ENCODE measurements around the gene DLST. TPM values are rescaled to one million over a fixed set of nuclear protein-coding genes. Genes with fewer than 3 reads are reported as not detected.

Gene DLST
- polyA plus RNA-seq, 2 of the 4 experiments (the other 2 are of a cell fraction) = 102 to 129 TPM

GRCh38 chr14:74863274-74863673 lies 18.4 kb upstream of the DLST start:
- no peak overlapping the region for H3K27ac ChIP-seq
- DNase-seq (ENCODE audit: low read depth in 1 of 2, low spot score in 1 of 2) (no peak), FAIRE-seq (no peak), ATAC-seq (no peak)
- ChIA-PET POLR2A (no interaction called here), CTCF (interaction anchor here (0.9 to 20.9 kb wide), 8 partner anchors 9 to 254 kb away, joined by 3 to 339 read pairs (median 5); partner anchors contain the start of genes DLST and PROX2)
- no peaks in the 10 kb centered on the region for H3K9me3 ChIP-seq
- no peaks in the 10 kb centered on the region for H3K4me1 ChIP-seq
- no peak overlapping the region for H3K4me2 ChIP-seq
- no peak overlapping the region for H3K4me3 ChIP-seq
- 71% methylated on average over 6 of the region's 9 CpGs for WGBS (ENCODE audit: missing lambda C conversion rate)
- TF ChIP-seq POLR2A (IDR thresholded peaks at IDR 0.05; ENCODE audit: low read length) (no peak), BCL3 (IDR thresholded peaks at IDR 0.05) (no peak), TFCP2L1 (CRISPR knock-in tag; IDR thresholded peaks at IDR 0.05) (no peak), MAFK (IDR thresholded peaks at IDR 0.05; ENCODE audit: partially characterized antibody) (no peak), ELK1 (IDR thresholded peaks at IDR 0.05; ENCODE audit: low read depth, low read length) (no peak), CBX8 (IDR thresholded peaks at IDR 0.05) (no peak), CBX2 (IDR thresholded peaks at IDR 0.05; ENCODE audit: borderline replicate concordance, low read depth) (no peak), FOXS1 (CRISPR knock-in tag; IDR thresholded peaks at IDR 0.05) (no peak), PHF8 (IDR thresholded peaks at IDR 0.05; ENCODE audit: borderline replicate concordance, low read depth) (no peak), ATOH8 (CRISPR knock-in tag; IDR thresholded peaks at IDR 0.05; ENCODE audit: low read depth) (no peak), MAZ (IDR thresholded peaks at IDR 0.05; ENCODE audit: borderline replicate concordance, low read depth, low read length) (no peak), HMGXB4 (CRISPR knock-in tag; IDR thresholded peaks at IDR 0.05; ENCODE audit: borderline replicate concordance) (no peak), FOSL2 (IDR thresholded peaks at IDR 0.05) (no peak), FOSL2 (CRISPR knock-in tag; IDR thresholded peaks at IDR 0.05) (no peak), CTCF (IDR thresholded peaks at IDR 0.05) (no peak), E2F6 (IDR thresholded peaks at IDR 0.05; ENCODE audit: borderline replicate concordance, low read depth) (no peak), FOSB (CRISPR knock-in tag; IDR thresholded peaks at IDR 0.05) (no peak), ESRRA (IDR thresholded peaks at IDR 0.05; ENCODE audit: borderline replicate concordance, low read length) (no peak), RARB (CRISPR knock-in tag; IDR thresholded peaks at IDR 0.05) (no peak), HOXB5 (CRISPR knock-in tag; IDR thresholded peaks at IDR 0.05) (no peak)

GRCh38 chr14:74864198-74864597 lies 17.5 kb upstream of the DLST start:
- 91% methylated on average over 9 of the region's 9 CpGs for WGBS (ENCODE audit: missing lambda C conversion rate)
- DNase-seq (ENCODE audit: low read depth in 1 of 2, low spot score in 1 of 2) (no peak), FAIRE-seq (no peak), ATAC-seq (no peak)
- Histone ChIP-seq H3K9me3 (no peaks in the 10 kb centered on the region), H3K4me1 (no peaks in the 10 kb centered on the region), H3K27ac (no peak overlapping the region), H3K4me3 (no peak overlapping the region), H3K4me2 (no peak overlapping the region)
- ChIA-PET POLR2A (no interaction called here), CTCF (interaction anchor here (0.5 to 20.9 kb wide), 5 partner anchors 12 to 484 kb away, joined by 3 to 339 read pairs (median 148); partner anchors contain the start of genes DLST and PROX2)
- no peak for TF ChIP-seq MAZ (IDR thresholded peaks at IDR 0.05; ENCODE audit: borderline replicate concordance, low read depth, low read length)
